IPS-18c (cell line): ENCODE data around the gene XDH.

Experiments used
- H3K4me3 ChIP-seq: 2 replicates; pipeline ENCODE4 v1.7.0; 2013; ENCODE audit warnings: low read depth, mild to moderate bottlenecking, low read length, moderate library complexity; ENCODE audit not compliant: insufficient read depth
- H3K9me3 ChIP-seq: one replicate; pipeline ENCODE4 v1.6.1; 2013; ENCODE audit warnings: mild to moderate bottlenecking, low read length, moderate library complexity; ENCODE audit not compliant: control insufficient read depth, insufficient read depth

Gene XDH

DNA sequence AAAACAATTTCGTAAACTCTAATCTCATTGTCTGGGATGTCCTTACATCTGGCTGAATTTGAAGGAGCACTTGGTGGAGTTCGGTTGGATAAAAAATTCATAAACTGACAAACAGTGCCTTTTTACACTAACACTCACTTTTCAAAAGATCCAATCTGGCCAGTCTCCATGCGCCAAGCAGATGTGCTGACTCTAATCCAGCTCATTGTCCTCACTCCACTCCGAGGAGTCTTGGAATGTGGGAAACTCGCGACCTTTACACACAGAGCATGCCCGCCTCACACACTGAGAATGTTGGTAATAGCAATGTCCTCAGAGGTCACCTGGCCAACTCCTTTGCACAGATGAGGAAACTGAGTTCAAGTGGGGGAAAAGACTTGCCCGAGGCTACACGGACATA lies 66.8 kb downstream of the XDH start:
- Histone ChIP-seq H3K9me3 (no peaks in the 10 kb centered on the region), H3K4me3 (no peak overlapping the region)

GRCh38 chr2:31347319-31347718 lies 67.2 kb downstream of the XDH start:
- Histone ChIP-seq H3K4me3 (no peak overlapping the region), H3K9me3 (no peaks in the 10 kb centered on the region)

DNA sequence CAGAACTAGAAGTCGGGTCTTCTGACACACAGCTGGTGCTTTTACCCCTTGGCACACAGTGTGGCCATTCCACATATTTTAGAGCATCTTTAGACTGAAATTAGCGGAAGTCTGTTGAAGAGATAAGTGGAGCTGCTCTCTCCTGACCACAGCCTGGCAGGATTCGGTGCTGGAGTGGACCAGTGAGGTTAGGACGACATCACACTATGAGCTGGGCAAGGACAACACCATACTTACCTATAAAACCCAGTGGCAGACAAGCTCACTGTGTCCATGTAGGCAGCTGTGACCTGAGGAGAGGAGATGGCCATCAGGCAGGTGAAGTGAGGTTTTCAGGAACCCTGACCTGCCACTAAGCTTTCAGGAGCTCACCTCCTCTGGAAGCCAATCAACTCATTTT lies 70.1 kb downstream of the XDH start:
- H3K9me3 ChIP-seq: no peaks in the 10 kb centered on the region
- H3K4me3 ChIP-seq: no peak overlapping the region

- Histone ChIP-seq H3K4me3 (no peak overlapping the region), H3K9me3 (no peaks in the 10 kb centered on the region)
These were observed 73.2 kb downstream of the XDH start for GRCh38 chr2:31341351-31341750.

- no peaks in the 10 kb centered on the region for H3K9me3 ChIP-seq
- H3K4me3 ChIP-seq: no peak overlapping the region
These were observed 74.8 kb downstream of the XDH start for GRCh38 chr2:31339696-31340095.

DNA sequence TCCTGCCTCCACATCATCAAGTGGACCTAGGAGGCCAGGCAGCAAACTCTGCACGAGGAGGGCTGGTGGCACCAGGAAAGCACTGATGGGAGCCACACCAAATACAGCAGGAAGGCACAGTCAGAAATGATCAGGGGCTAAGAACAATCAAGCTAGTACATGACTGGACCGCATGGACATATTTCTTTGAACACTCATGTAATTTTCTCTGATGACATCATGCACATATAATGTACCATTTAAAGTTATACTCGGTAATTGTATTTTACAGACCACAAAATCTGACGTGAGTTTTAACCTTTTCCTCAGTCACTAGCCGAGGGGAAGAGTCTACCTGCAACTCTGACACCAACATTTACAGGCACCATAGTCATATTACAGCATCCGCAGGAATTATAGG lies 76.7 kb downstream of the XDH start:
- Histone ChIP-seq H3K9me3 (no peaks in the 10 kb centered on the region), H3K4me3 (no peak overlapping the region)

DNA sequence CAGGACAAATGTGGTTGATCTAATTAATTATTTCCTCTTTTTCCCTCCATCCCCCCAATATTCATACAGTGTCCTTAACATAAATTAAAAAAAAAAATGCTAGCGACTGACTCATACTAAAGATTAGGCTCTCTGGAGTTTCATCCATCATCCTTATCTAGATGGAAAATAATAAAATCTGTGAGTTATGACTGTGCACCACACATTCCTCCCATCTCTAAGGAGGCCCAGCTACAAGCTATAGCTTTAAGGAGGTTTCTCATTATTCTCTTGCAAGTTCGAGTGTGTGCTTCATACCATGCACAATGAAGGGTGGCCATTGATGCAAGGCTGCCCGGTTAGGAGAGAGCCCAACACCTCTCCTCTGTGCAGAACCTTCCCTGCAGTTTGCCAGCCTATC lies 77.3 kb downstream of the XDH start:
- H3K9me3 ChIP-seq: no peaks in the 10 kb centered on the region
- no peak overlapping the region for H3K4me3 ChIP-seq

DNA sequence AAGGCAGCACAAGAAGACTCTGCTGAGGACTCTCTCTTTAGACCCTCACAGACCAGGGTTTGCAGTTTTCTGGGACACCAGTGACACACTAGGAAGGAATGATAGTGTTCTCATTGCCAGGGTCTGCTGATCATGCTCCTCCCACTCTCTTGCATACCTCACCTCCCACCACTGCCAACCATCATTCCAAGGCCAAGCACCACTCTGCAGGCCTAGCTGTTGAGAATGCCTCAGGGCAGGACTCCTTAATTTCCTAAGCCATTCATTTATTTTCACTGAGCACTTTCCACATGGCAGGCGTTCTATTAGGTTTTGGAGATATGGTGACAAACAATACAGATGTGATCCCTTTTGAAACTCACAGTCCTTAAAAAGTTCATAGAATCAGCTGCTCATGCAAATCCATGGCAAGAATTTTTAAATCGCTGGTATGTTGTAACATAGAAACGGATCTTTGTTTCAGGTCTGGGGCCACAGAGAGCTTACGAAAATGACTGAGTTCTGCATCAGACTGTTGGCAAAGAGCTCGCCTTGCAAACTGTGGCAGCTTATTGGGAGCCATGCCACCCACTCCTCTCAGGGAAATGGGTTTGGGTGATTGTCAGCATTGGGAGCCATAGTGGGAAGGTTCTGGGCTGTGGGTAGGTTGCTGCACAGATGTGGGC lies 78.5 kb downstream of the XDH start:
- Histone ChIP-seq H3K9me3 (no peaks in the 10 kb centered on the region), H3K4me3 (no peak overlapping the region)

DNA sequence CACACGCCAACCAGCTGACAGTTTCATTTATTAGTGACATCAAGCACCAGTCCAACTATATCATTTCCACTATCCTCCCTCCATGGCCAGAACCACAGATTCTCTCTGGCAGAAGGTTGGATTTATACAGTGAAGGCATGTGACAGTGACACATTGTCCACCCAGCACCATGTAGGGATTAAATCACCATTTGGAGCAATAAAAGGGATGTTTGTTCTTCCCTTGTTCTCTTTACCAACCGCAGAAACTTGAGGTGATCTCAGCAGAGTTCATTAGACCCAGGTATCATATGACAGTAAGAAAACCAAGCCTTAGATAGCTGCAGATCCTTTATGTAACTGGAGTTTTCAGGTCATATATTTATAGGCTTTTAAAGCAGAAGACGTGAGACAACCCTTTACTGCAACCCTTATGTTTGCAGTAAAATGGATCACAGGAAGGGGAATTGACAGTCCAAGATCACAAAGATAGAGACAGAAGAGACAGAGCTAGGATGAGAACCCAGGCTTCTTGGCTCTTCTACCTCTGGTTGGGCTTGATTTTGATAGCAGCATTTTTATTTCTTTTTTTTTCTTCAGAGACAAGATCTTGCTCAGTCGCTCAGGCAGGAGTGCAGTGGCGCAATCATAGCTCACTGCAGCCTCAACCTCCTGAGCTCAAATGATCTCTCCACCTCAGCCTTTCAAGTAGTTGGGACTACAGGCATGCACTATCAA lies 80.1 kb downstream of the XDH start:
- H3K9me3 ChIP-seq: no peaks in the 10 kb centered on the region
- H3K4me3 ChIP-seq: no peak overlapping the region

GRCh38 chr2:31333527-31334183 lies 80.9 kb downstream of the XDH start:
- no peak overlapping the region for H3K4me3 ChIP-seq
- H3K9me3 ChIP-seq: no peaks in the 10 kb centered on the region

GRCh38 chr2:31333046-31333445 lies 81.5 kb downstream of the XDH start:
- Histone ChIP-seq H3K9me3 (no peaks in the 10 kb centered on the region), H3K4me3 (no peak overlapping the region)

DNA sequence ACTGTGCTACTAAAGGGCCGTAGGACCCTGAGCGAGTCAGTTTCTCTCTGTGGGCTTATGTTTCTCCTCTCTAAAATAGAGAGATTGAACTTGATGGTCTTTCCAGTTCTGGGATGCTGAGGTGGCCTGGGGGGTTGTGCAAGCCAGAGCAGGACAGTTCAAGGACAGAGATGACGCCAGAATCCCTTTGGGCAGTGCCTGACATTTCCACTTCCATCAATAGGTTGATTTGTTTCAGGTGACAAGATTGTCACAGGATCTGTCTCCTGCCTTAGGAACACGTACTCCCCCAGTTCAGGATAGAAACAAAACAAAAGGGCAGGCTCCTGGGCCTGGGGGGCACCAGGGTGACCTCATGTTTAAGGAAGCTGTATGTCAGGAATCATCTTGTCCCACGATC lies 82.0 kb downstream of the XDH start:
- H3K4me3 ChIP-seq: no peak overlapping the region
- no peaks in the 10 kb centered on the region for H3K9me3 ChIP-seq

- no peaks in the 10 kb centered on the region for H3K9me3 ChIP-seq
- no peak overlapping the region for H3K4me3 ChIP-seq
These were observed 83.4 kb downstream of the XDH start for GRCh38 chr2:31331156-31331555.

DNA sequence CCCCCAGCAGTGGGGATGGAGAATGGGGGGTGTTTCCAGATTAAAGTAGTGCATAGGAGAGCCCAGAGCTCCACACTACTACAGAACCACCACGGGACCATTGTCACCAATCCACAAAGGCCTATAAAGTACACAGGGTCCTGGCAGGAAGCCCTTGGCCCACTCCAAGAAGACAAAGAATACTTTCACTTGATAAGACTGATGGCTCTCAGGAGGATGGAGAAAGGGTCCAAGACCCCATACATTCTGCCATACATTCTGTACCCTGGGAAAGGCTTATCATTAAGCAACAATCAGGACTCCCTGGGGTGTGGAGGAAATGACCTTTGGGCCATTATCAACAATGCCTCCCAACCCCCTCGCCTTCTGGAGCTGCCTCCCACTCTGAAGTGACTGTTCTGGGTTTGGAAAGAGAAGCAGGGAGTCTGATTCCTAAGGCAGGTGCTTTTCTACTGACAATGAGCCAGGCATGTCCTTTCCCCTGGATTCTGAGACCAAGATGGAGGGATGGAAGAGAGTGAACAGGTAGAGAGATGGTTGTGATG lies 85.4 kb downstream of the XDH start:
- H3K4me3 ChIP-seq: no peak overlapping the region
- no peaks in the 10 kb centered on the region for H3K9me3 ChIP-seq

- Histone ChIP-seq H3K9me3 (no peaks in the 10 kb centered on the region), H3K4me3 (no peak overlapping the region)
These were observed 86.5 kb downstream of the XDH start for GRCh38 chr2:31328026-31328425.

- Histone ChIP-seq H3K4me3 (no peak overlapping the region), H3K9me3 (no peaks in the 10 kb centered on the region)
These were observed 87.0 kb downstream of the XDH start for GRCh38 chr2:31327505-31327904.

DNA sequence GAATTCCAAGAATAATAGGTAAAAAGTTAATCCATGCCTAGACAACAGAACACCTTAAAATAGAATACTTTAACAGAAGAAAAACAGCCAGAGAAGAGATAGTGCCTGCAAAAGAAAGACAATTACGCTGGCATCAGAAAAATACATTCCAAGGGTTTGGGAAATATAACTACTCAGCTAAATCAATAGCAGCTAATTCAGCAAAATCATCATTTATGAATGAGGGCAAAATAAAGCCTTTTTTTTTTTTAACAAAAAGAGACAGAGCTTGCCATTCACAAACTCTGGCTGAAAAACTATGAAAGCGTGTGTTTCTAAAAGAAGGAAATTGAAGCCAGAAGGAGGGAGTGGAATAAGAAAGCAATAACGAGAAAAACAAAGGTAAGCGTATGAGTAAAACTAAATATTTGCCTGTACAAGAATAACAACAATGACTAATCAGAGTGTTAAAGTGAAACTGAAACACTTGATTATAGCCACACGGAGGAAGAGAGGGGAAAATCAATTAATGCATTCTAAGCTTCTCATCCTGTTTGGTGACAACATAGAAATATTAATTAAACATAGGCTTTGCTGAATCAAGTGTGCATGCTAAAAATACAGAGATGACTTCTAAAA lies 90.4 kb downstream of the XDH start:
- no peak overlapping the region for H3K4me3 ChIP-seq
- no peaks in the 10 kb centered on the region for H3K9me3 ChIP-seq

- Histone ChIP-seq H3K4me3 (no peak overlapping the region), H3K9me3 (no peaks in the 10 kb centered on the region)
These were observed 92.2 kb downstream of the XDH start for GRCh38 chr2:31322371-31322770.
